NCI-H2227 treated with DMSO at 0.1 percent for 48 hours (cell line): ENCODE results near the gene LAGE3.

Experiments
- DNase-seq: peaks from one replicate; lab custom pipeline; 2025; lab: John Stamatoyannopoulos, UW

The LAGE3 gene

GRCh38 chrX:154458116-154458953 lies 20.7 kb downstream of the LAGE3 start, which contains the start of gene PLXNA3:
Gene PLXNA3, plus strand, starts transcription at chrX:154458281. Its CDS starts 1,903 bp downstream, at chrX:154460184.
- no peak for DNase-seq

DNA sequence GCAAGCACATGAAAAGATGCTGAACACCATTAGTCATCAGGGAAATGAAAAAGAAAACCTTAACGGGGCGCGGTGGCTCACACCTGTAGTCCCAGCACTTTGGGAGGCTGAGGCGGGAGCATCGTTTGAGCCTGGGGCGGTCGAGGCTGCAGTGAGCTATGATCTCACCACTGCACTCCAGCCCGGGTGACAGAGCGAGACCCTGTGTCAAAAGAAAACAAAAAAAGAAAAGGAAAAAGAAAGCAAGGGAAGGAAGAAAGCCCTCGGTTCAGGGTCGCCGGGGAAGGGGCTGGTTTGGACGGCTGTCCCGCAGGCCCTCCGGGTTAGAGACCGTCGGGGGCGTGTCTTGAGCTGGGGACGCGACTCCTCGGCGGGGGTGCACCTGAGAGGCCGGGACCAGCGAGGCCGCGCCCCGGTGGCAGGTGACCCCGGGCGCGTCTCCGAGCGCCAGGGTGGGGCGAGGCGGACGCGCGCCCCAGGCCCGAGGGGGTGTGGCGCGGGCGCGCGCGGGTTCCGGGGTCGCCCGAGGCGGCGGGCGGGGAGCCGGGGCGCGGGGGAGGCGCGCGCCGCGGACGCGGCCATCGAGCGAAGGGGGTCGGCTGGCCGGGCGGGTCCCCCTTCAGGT lies 21.5 kb downstream of the LAGE3 start:
- no peak for DNase-seq

- no peak for DNase-seq
Observed at GRCh38 chrX:154452823-154453222, 26.3 kb downstream of the LAGE3 start.

GRCh38 chrX:154450312-154450711 lies 28.8 kb downstream of the LAGE3 start:
- DNase-seq: no peak

- DNase-seq: no peak
Observed at GRCh38 chrX:154449618-154450017, 29.5 kb downstream of the LAGE3 start.

DNA sequence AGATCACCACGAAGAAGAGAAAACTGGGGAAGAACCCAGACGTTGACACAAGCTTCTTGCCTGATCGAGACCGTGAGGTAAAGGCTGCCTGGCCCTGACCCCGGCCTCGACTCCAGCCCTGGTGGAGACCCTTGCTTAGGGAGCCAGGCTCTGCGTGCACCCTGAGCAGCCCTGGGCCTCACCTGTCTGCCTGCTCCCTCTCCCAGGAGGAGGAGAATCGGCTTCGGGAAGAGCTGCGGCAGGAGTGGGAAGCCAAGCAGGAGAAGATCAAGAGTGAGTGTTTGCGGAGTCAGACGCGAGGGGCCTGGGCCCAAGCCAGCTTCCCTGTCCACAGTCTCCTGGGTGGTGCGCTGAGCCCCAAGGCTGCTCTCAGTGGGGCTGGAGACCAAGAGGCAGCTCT lies 30.6 kb downstream of the LAGE3 start:
- no peak for DNase-seq

GRCh38 chrX:154446430-154446829 lies 32.7 kb downstream of the LAGE3 start:
- no peak for DNase-seq

DNA sequence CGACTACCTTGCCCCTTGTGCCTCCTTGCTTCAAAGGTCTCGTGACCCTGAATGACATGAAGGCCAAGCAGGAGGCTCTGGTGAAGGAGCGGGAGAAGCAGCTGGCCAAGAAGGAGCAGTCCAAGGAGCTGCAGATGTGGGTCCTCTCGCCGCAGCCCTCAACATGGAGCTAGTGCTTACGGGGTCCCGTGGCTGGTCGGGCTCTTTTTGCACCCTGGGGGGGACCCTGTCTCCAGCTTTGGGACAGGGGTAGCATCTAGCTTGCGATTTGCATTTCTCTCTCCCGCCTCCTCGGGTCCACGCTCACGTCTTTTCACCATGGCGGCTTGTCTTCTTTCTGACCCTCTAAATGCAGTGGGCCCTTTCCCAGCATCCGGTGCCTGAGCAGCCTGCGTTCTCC lies 33.3 kb downstream of the LAGE3 start:
- no peak for DNase-seq

GRCh38 chrX:154444755-154445246 lies 34.3 kb downstream of the LAGE3 start:
- no peak for DNase-seq

GRCh38 chrX:154443992-154444754 lies 34.9 kb downstream of the LAGE3 start, which contains the start of gene FAM50A:
Gene FAM50A, plus strand, starts transcription at chrX:154444141. Its CDS starts 95 bp downstream, at chrX:154444236.
- DNase-seq: peak; percentile 49

DNA sequence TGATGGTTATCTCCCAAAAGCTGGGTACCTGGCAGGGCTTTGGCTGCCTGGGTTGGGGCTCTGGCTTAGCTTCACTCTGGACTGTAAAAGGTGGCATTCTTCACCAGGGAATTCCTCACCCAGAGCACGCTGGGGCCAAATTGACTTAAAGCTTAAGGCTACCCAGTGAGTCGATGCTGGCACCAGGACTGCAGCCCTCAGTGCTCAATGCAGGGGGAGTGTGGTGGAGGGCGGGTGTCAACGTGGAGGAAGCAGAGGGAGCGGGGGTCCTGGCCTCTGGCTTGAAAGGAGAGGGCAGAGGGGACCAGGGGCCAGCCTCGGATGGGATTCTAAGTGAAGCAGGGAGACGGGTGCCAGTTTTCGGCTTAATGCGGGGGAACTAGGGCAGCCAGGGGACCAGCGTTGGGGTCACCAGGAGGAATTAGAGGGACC lies 35.6 kb downstream of the LAGE3 start:
- no peak for DNase-seq

DNA sequence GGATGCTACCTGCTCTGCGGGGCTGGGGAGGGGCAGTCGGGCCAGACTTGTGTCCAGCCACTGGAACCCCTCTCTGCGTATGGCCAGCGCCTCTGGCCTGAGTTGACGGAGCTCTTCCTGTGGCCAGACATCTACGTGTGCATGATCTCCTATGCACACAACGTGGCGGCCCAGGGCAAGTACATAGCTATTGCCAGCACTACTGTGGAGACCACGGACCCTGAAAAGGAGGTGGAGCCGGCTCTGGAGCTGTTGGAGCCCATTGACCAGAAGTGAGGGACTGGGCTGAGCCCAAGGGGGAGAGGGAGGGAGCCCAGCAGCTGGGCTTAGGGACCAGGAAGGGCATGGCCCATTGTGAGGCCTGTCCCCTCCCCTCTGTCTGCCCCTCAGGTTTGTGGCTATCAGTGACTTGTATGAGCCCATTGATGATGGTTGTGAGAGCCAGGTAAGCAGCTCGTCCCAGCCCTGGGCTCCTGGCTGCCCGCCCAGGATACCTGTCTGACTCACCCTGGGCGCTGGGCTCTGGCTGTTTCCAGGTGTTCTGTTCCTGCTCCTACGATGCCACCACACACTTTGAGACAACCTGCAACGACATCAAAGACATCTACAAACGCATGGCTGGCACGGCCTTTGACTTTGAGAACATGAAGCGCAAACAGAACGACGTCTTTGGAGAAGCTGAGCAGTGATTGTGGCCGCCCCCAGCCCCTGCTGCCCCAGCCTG lies 36.9 kb downstream of the LAGE3 start:
- no peak for DNase-seq

- DNase-seq: no peak
Observed at GRCh38 chrX:154441564-154441963, 37.5 kb downstream of the LAGE3 start.

DNA sequence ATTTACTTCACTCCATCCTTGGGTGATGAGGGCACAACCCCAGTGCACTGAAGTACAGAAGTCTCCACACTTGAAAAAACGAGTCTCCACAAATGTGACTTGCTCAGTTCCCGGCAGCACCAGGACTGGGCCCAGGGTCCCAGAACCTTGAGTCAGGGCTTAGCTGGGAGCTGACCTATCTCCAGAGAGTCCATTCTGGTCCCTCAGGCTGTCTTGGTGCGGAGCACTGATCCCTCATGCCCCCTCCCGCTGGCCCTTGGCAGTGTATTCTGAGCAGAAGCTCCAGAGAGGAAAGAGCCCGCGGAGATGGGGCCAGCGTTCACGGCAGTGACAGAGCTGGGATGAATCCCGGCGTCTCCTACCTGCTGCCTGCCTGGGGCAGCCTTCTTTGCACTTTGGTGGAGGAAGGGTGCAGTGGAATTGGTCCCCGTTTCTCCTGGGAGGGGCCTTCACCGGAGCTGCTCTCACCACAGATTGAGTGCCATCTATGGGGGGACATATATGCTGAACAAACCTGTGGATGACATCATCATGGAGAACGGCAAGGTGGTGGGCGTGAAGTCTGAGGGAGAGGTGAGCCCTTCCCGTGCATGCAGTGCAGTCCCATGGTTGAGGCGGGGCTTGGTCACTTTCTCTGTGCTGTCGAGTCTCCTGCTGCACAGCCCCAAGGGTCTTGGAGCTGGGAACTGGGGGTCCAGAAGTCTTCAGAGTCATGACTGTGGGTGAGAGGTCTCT lies 38.3 kb downstream of the LAGE3 start:
- no peak for DNase-seq

GRCh38 chrX:154439841-154440240 lies 39.2 kb downstream of the LAGE3 start:
- no peak for DNase-seq

DNA sequence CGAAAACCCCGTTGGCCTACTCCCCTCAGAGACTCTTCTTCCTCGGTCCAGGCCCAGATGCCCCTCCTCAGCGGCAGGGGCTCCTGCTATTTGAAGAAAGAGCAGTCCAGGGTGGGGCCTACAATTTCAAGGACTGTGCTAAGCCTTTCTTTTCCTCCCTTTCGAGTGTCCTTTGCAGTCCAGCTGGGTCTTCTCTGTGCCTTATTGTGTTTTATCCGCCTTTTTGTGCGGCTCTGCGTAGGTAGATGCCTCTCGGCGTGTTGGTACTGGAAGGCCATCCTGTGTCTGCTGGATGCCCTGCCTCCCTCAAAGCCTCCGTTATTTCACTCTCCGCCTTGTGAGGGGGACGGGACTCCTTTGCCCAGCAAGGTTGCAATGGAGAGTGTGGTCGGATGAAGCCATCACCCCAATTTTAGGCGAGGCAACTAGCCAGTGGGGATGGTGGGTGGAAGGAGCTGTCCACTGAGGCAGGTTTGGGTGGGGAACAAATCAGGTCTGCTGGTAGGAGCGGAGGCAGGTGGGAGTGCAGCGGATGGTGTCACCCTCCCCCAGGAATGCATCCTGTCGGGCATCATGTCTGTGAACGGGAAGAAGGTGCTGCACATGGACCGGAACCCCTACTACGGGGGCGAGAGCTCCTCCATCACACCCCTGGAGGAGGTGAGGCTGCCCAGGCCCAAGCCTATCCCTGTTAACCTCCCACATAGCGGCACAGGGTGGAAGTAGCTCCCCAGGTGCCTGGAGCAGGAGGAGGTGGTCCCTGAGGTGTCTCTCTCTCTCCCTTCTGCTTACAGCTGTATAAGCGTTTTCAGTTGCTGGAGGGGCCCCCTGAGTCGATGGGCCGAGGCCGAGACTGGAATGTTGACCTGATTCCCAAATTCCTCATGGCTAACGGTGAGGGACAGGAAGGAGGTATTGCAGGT lies 40.8 kb downstream of the LAGE3 start:
- no peak for DNase-seq

DNA sequence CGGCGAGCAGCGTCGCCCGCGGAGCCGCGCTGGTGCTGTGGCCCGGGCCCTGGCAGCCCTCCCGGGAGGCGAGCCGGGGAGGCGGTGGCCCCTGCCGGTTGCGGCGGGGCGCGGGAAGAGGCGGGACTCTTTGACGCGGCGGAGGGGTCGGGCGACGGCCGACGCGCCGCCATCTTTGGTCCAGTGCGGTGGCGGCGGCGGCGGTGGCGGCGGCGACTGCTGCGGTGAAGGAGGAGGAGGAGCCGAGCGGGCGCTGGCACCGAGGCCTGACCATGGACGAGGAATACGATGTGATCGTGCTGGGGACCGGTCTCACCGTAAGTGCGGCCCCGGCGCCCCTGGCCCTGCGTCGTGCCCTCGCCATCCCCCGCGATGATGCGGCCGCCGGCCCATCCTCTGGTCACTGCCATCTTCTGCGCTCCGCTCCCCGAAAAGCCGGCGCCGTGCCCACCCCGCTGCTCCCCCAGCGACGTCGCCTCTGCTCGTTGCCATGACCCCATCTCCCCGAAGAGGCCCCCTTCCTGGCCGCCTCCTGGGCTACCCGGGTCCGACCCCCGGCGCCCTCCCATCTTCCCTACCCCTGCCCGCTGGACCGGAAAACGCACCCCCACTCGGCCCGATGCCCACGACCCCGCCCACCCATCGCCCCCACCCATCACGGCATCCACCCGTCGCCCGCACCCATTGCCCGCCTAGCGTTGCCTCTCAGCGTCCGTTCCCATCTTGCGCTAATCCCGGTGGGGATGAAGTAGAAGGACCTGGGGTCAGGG lies 41.9 kb downstream of the LAGE3 start, which contains the start of gene GDI1:
GDI1 (plus strand) TSS at position 172 of the 770 bp plus-strand sequence; CDS start at position 273, 101 bp downstream.
- peak; percentile 11 for DNase-seq

- DNase-seq: peak; percentile 24
Observed at GRCh38 chrX:154436374-154436982, 42.6 kb downstream of the LAGE3 start.
